H1 (cell line): ENCODE measurements around the gene ZBTB11. TPM values are rescaled to one million over a fixed set of nuclear protein-coding genes. Genes with fewer than 3 reads are reported as not detected.

Experiments
- CHD7 ChIP-seq: fragments of 300-600 bp; sonication (generic); IDR thresholded peaks from 2 replicates; pipeline ENCODE4 v1.7.1; 2012; ENCODE audit warnings: low read length, moderate library complexity, mild to moderate bottlenecking, inconsistent platforms; ENCODE audit not compliant: insufficient replicate concordance
- KDM1A ChIP-seq: fragments of 200-600, 300-600 bp; sonication (generic); IDR thresholded peaks from 2 replicates; pipeline ENCODE4 v1.7.1; 2016; ENCODE audit warnings: mild to moderate bottlenecking, low read length, borderline replicate concordance
- NANOG ChIP-seq: IDR thresholded peaks from 2 replicates; pipeline ENCODE4 v1.6.1; 2011; ENCODE audit warnings: low read length, low read depth, mild to moderate bottlenecking, inconsistent platforms; ENCODE audit not compliant: insufficient read depth, poor library complexity, severe bottlenecking
- RFX5 ChIP-seq: IDR thresholded peaks from 2 replicates; pipeline ENCODE4 v1.6.1; 2011; ENCODE audit warnings: low read depth, low read length, improper control_type of control experiment, borderline replicate concordance
- RNF2 ChIP-seq: fragments of 200-900, 300-1000 bp; sonication (generic); IDR thresholded peaks from 2 replicates; pipeline ENCODE4 v1.7.1; 2016; ENCODE audit warnings: borderline replicate concordance, low read depth, mild to moderate bottlenecking, antibody characterized with exemption, low read length; ENCODE audit not compliant: poor library complexity, severe bottlenecking; ENCODE audit errors: missing control alignments
- RXRA ChIP-seq: IDR thresholded peaks from 2 replicates; pipeline ENCODE4 v1.6.1; 2011; ENCODE audit warnings: low read depth, mild to moderate bottlenecking, low read length, moderate library complexity; ENCODE audit not compliant: insufficient read depth
- TCF12 ChIP-seq: IDR thresholded peaks from 2 replicates; pipeline ENCODE4 v1.6.1; 2011; ENCODE audit warnings: low read depth, mild to moderate bottlenecking, low read length
- polyA plus RNA-seq, 7 experiments: library from polyadenylated mRNA; depleted of rRNA in 3 of 7; stranded (reverse) in 5 of 7; unstranded in 2 of 7; fragments of >200 nt in 5 of 7; fragments of 200-250 nt in 2 of 7; gene quantifications; 1 replicate in 5 of 7; 2 replicates in 1 of 7; 4 replicates in 1 of 7; pipeline versions ENCODE4 v1.2.1 to v1.2.3, GENCODE V29; 2011 to 2013; ENCODE audit warnings: missing spikeins in 2 of 7, mixed read lengths in 2 of 7
- total RNA-seq: library from RNA; stranded (reverse); fragmentation: NEBNext Ultra II Directional; extraction: Animal tissue kit (Norgen Biotek cat#: 25700); gene quantifications from 2 replicates; pipeline ENCODE4 v1.2.1, GENCODE V29; 2021
- TF ChIP-seq, protein P1 (sequence below): IDR thresholded peaks from 2 replicates; pipeline ENCODE4 v1.6.1; 2012; ENCODE audit warnings: inconsistent platforms

The ZBTB11 gene
- total and polyA plus RNA-seq, 2 of the 8 experiments (the other 6 are each of a cell fraction or from before 2014, with no cell fraction given), result 3.0 to 14.0 TPM

DNA sequence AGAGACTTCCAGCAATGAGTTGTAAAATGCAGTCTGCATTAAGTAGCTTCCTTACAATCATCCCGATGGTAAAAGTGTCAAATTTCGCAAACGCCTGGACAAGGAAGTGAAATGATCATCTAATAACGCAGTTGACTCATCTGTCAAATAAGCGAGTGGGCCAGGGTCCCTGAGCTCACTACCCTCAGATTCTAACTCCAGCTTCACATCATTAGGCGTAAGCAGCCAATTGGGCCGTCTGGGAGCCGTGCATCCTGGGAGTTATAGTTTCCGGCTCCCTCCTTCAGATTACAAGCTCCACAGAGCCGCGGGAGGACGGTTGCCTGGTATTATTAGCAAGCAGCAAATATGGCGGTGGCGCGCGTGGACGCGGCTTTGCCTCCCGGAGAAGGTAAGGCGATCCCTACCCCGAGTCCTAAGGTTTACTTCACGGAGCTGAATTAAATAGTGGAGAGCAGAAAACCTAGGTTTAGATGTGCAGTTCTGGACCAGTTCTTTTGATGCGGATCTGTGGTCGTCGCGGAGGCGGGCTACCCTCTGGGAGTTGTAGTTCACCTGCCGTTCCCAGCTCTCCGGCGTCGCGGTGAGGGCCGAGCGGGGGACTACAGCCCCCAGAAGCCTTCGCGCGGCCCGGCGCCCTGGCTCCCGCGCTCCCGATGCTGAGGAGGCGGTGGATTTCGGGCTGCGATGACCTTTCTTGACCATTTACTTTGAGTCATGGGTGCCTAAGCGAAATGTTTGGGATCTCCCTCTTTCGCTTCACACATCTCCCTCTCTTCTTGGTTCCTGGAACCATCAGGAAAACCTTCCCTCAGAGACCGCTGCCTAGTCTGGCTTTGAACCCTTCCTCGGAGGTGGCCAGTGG lies 47.6 kb upstream of the ZBTB11 start, which contains the start of gene CEP97 (continued):
- no peak for TF ChIP-seq CHD7
- no peak for TF ChIP-seq KDM1A
- TF ChIP-seq RFX5, result no peak
- TF ChIP-seq RXRA, result no peak
- TF ChIP-seq, protein P1, sequence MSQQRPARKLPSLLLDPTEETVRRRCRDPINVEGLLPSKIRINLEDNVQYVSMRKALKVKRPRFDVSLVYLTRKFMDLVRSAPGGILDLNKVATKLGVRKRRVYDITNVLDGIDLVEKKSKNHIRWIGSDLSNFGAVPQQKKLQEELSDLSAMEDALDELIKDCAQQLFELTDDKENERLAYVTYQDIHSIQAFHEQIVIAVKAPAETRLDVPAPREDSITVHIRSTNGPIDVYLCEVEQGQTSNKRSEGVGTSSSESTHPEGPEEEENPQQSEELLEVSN, result no peak
- no peak for TF ChIP-seq TCF12
- TF ChIP-seq RNF2, result no peak
- no peak for TF ChIP-seq NANOG
